Measurements from ENCODE around the gene PPP1R26. TPM values are rescaled to one million over a fixed set of nuclear protein-coding genes. Genes with fewer than 3 reads are reported as not detected.

Gene PPP1R26
- polyA plus RNA-seq, 1 of the 3 experiments (the other 2 are of a cell fraction) = 20.1 TPM

DNA sequence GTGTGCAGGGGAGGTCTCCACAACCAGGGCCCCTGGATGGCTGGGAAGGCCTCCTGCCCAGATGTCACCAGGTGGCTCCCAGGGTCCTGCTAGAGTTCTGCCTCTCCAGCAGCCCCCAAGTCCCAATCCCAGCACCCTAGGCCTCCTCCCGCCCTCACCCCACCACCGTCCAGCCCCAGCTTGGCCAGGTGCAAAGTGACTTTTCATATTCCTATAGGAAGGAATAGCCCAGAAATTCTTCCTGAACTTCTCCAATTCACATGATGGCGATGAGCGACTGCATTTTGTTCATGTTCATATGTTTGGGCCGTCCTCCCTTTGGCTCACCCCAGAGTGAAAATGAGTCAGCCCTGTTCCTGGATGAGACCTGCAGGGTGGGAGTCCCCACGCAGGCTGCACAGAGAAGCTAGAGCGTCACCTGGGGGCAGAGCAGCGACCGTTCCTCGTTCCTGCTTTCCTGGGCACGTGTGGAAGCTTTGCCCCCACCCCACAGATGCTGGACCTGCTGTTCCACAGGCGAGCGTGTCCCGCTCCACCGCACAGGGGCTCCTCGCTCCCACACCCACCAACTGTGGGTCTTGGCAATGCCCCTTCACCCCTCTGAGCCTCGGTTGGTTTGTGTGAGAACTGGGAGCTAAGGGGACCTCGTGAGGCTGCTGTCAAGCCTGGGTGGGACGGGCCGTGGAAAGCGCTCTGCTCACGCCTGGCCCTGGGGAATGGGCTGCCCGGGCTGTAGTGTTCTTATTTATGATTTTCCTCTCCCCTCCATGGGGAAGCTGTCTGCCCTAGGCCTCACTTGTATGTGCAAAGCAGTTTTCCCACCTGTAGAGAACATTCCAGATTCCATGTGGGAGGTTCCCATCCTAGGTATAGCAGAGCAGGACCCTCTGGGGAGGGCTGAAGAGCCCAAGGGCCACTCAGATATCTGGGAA lies 27.8 kb downstream of the PPP1R26 start:
- no peak overlapping the region for H2AFZ ChIP-seq (ENCODE audit: low read depth)

More for the DNA sequence above, 27.8 kb downstream of the PPP1R26 start:
- H3K27me3 ChIP-seq (ENCODE audit: insufficient read depth) = no peaks in the 10 kb centered on the region
- CTCF ChIA-PET = interaction anchor here (1.0 kb wide), 1 partner anchor 26 kb away, joined by 3 read pairs; no protein-coding TSS in a partner anchor
- H3K4me3 ChIP-seq (ENCODE audit: low read depth in 2 of 2, low read length in 1 of 2) = no peak overlapping the region
- TF ChIP-seq RFX5 (IDR thresholded peaks at IDR 0.05; ENCODE audit: low read length) (no peak), TCF12 (IDR thresholded peaks at IDR 0.05) (no peak), NFIC (IDR thresholded peaks at IDR 0.05; ENCODE audit: borderline replicate concordance) (no peak), GABPA (IDR thresholded peaks at IDR 0.05; ENCODE audit: low read depth) (no peak), RAD21 (IDR thresholded peaks at IDR 0.05; ENCODE audit: low read length) (no peak), NRF1 (IDR thresholded peaks at IDR 0.05; ENCODE audit: low read depth, low read length) (no peak), FOXM1 (IDR thresholded peaks at IDR 0.05; ENCODE audit: low read depth) (no peak), ELF1 (IDR thresholded peaks at IDR 0.05) (no peak), RXRA (IDR thresholded peaks at IDR 0.05; ENCODE audit: borderline replicate concordance, low read depth) (no peak), YY1 (IDR thresholded peaks at IDR 0.05; ENCODE audit: low read depth) (no peak), CHD2 (IDR thresholded peaks at IDR 0.05; ENCODE audit: low read length, partially characterized antibody) (no peak), GATA2 (CRISPR knock-in tag; IDR thresholded peaks at IDR 0.05) (no peak), EZH2phosphoT487 (IDR thresholded peaks at IDR 0.05; ENCODE audit: borderline replicate concordance, low read depth) (no peak), FOSL2 (IDR thresholded peaks at IDR 0.05; ENCODE audit: borderline replicate concordance, low read depth) (no peak)
- TF ChIP-seq, protein P1, sequence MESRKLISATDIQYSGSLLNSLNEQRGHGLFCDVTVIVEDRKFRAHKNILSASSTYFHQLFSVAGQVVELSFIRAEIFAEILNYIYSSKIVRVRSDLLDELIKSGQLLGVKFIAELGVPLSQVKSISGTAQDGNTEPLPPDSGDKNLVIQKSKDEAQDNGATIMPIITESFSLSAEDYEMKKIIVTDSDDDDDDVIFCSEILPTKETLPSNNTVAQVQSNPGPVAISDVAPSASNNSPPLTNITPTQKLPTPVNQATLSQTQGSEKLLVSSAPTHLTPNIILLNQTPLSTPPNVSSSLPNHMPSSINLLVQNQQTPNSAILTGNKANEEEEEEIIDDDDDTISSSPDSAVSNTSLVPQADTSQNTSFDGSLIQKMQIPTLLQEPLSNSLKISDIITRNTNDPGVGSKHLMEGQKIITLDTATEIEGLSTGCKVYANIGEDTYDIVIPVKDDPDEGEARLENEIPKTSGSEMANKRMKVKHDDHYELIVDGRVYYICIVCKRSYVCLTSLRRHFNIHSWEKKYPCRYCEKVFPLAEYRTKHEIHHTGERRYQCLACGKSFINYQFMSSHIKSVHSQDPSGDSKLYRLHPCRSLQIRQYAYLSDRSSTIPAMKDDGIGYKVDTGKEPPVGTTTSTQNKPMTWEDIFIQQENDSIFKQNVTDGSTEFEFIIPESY (IDR thresholded peaks at IDR 0.05; ENCODE audit: borderline replicate concordance, low read depth) = no peak
- TF ChIP-seq, protein P2, sequence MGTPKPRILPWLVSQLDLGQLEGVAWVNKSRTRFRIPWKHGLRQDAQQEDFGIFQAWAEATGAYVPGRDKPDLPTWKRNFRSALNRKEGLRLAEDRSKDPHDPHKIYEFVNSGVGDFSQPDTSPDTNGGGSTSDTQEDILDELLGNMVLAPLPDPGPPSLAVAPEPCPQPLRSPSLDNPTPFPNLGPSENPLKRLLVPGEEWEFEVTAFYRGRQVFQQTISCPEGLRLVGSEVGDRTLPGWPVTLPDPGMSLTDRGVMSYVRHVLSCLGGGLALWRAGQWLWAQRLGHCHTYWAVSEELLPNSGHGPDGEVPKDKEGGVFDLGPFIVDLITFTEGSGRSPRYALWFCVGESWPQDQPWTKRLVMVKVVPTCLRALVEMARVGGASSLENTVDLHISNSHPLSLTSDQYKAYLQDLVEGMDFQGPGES (IDR thresholded peaks at IDR 0.05; ENCODE audit: low read depth, low read length) = no peak
- TF ChIP-seq, protein P3, sequence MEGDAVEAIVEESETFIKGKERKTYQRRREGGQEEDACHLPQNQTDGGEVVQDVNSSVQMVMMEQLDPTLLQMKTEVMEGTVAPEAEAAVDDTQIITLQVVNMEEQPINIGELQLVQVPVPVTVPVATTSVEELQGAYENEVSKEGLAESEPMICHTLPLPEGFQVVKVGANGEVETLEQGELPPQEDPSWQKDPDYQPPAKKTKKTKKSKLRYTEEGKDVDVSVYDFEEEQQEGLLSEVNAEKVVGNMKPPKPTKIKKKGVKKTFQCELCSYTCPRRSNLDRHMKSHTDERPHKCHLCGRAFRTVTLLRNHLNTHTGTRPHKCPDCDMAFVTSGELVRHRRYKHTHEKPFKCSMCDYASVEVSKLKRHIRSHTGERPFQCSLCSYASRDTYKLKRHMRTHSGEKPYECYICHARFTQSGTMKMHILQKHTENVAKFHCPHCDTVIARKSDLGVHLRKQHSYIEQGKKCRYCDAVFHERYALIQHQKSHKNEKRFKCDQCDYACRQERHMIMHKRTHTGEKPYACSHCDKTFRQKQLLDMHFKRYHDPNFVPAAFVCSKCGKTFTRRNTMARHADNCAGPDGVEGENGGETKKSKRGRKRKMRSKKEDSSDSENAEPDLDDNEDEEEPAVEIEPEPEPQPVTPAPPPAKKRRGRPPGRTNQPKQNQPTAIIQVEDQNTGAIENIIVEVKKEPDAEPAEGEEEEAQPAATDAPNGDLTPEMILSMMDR (IDR thresholded peaks at IDR 0.05) = no peak
- TF ChIP-seq, protein P4, sequence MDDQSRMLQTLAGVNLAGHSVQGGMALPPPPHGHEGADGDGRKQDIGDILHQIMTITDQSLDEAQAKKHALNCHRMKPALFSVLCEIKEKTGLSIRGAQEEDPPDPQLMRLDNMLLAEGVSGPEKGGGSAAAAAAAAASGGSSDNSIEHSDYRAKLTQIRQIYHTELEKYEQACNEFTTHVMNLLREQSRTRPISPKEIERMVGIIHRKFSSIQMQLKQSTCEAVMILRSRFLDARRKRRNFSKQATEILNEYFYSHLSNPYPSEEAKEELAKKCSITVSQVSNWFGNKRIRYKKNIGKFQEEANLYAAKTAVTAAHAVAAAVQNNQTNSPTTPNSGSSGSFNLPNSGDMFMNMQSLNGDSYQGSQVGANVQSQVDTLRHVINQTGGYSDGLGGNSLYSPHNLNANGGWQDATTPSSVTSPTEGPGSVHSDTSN (IDR thresholded peaks at IDR 0.05) = no peak
- TF ChIP-seq, protein P5, sequence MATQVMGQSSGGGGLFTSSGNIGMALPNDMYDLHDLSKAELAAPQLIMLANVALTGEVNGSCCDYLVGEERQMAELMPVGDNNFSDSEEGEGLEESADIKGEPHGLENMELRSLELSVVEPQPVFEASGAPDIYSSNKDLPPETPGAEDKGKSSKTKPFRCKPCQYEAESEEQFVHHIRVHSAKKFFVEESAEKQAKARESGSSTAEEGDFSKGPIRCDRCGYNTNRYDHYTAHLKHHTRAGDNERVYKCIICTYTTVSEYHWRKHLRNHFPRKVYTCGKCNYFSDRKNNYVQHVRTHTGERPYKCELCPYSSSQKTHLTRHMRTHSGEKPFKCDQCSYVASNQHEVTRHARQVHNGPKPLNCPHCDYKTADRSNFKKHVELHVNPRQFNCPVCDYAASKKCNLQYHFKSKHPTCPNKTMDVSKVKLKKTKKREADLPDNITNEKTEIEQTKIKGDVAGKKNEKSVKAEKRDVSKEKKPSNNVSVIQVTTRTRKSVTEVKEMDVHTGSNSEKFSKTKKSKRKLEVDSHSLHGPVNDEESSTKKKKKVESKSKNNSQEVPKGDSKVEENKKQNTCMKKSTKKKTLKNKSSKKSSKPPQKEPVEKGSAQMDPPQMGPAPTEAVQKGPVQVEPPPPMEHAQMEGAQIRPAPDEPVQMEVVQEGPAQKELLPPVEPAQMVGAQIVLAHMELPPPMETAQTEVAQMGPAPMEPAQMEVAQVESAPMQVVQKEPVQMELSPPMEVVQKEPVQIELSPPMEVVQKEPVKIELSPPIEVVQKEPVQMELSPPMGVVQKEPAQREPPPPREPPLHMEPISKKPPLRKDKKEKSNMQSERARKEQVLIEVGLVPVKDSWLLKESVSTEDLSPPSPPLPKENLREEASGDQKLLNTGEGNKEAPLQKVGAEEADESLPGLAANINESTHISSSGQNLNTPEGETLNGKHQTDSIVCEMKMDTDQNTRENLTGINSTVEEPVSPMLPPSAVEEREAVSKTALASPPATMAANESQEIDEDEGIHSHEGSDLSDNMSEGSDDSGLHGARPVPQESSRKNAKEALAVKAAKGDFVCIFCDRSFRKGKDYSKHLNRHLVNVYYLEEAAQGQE (IDR thresholded peaks at IDR 0.05; ENCODE audit: low read depth, low read length) = no peak
- no peaks in the 10 kb centered on the region for H3K9me2 ChIP-seq
- no peak overlapping the region for H3K9ac ChIP-seq
- H3K36me3 ChIP-seq (replicated peaks in 1 of 2; ENCODE audit: control insufficient read depth in 1 of 2, insufficient read depth in 2 of 2, low read length in 1 of 2) = peaks cover 3 to 29% of the 10 kb centered on the region in 2 experiments
- H3K27ac ChIP-seq (ENCODE audit: low read depth in 2 of 2, low read length in 1 of 2) = no peak overlapping the region
- H3K9me3 ChIP-seq = no peaks in the 10 kb centered on the region
- 82% methylated on average over 18 of the region's 23 CpGs for WGBS (ENCODE audit: low lambda C conversion rate)
- H3K4me1 ChIP-seq (ENCODE audit: control insufficient read depth in 1 of 2, insufficient read depth in 2 of 2, low read depth in 1 of 2, low read length in 1 of 2) = peaks cover 0 to 1% of the 10 kb centered on the region in 2 experiments; a peak in 2 of 4 replicates
- H4K20me1 ChIP-seq (ENCODE audit: insufficient read depth) = peaks cover 15% of the 10 kb centered on the region
- H3F3A ChIP-seq (replicated peaks; ENCODE audit: insufficient read depth) = no peaks in the 10 kb centered on the region
- POLR2A ChIA-PET = no interaction called here
- peak; percentile 13 for DNase-seq
- H3K79me2 ChIP-seq (ENCODE audit: insufficient read depth) = peaks cover 2% of the 10 kb centered on the region; the same call in 1 of the 2 replicates
- H3K4me2 ChIP-seq = no peak overlapping the region
